22Rv1 (cell line): ENCODE results near the gene DYNC1I1.

Experiments used
- CTCF ChIP-seq: fragments of 450-650 bp; IDR thresholded peaks from 2 replicates; pipeline ENCODE4 v1.5.1; 2017; ENCODE audit warnings: mild to moderate bottlenecking
- ZFX ChIP-seq: fragments of 450-650 bp; IDR thresholded peaks from 2 replicates; pipeline ENCODE4 v1.6.1; 2017; ENCODE audit warnings: antibody characterized with exemption, borderline replicate concordance

GRCh38 chr7:95955748-95956147 lies 183.4 kb downstream of the DYNC1I1 start:
- TF ChIP-seq CTCF (no peak), ZFX (no peak)
